SHP77 (cell line): ENCODE measurements around the gene PYURF.

Source experiments
- DNase-seq, 2 experiments: peaks; one replicate each; lab custom pipeline; 2025; lab: John Stamatoyannopoulos, UW

The PYURF gene, protein sequence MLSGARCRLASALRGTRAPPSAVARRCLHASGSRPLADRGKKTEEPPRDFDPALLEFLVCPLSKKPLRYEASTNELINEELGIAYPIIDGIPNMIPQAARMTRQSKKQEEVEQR

GRCh38 chr4:88523325-88524129 is at the start of gene PYURF:
PYURF (minus strand) TSS chr4:88523776; CDS start chr4:88523700, 76 bp downstream.
- peak; percentile 74 to 90 for DNase-seq

- DNase-seq, result no peak
These were observed 46.4 kb upstream of the PYURF start for GRCh38 chr4:88570001-88570400.

DNA sequence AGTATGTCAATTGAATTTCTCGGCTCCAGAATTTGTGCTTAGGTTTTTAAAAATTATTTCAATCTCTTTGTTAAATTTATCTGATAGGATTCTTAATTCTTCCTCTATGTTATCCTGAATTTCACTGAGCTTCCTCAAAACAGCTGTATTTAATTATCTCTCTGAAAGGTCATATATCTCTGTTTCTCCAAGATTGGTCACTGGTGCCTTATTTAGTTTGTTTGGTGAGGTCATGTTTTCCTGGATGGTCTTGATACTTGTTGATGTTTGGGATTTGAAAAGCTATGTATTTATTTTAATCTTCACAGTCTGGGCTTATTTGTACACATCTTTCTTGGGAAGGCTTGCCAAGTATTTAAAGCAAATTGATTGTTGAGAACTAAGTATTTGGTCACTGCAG is 44.0 kb upstream of the PYURF start:
- DNase-seq, result no peak

DNA sequence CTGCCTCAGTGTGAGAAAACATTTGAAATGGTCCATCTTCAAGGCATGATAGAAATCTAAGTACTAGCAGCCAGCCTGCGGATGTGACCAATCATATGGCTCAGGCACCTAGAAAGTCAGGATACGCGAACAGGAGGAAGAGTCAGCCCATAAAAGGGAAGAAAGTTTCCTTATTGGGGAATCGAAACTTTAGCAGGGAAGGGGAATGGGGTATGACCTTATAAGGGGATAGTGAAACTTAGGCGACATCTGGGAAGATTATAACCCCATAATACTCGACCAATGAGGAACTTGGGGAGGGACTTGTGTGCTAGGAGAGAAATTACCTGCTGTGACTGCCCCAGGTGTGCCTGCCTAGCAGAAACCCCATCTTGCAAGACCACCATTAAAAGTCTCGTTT is 26.2 kb upstream of the PYURF start:
- no peak for DNase-seq

DNA sequence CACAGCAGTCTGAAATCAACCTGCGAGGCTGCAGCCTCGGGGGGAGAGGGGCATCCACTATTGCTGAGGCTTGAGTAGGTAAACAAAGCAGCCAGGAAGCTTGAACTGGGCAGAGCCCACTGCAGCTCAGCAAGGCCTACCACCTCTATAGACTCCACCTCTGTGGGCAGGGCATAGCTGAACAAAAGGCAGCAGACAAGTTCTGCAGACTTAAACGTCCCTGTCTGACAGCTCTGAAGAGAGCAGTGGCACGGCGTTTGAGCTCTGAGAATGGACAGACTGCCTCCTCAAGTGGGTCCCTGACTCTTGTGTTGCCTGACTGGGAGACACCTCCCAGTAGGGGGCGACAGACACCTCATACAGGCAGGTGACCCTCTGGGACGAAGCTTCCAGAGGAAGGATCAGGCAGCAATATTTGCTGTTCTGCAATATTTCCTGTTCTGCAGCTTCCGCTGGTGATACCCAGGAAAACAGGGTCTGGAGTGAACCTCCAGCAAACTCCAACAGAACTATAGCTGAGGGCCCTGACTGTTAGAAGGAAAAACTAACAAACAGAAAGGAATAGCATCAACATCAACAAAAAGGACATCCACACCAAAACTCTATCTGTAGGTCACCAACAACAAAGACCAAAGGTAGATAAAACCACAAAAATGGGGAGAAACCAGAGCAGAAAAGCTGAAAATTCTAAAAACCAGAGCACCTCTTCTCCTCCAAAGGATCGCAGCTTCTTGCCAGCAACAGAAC is 15.9 kb upstream of the PYURF start:
- DNase-seq, result peak in 1 of 2 experiments; percentile 8

DNA sequence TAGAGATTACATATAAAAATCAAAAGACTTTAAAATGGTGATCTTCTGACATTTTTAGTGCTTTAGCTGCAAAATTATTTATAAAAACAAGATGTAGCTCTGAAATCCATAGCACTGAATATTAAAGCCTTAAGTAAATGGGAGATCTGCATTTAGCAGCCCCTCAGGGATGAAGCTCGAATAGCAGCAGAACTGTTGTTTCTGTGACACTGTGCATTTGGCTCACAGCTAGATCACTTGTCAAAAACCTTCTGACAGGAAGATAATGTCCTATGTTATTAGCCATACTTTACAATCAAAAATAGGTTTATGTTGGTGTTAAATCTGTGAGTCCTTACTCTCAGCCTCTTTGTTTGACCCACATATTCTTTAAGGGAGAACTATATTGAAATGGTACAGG is 14.1 kb upstream of the PYURF start:
- DNase-seq, result no peak

DNA sequence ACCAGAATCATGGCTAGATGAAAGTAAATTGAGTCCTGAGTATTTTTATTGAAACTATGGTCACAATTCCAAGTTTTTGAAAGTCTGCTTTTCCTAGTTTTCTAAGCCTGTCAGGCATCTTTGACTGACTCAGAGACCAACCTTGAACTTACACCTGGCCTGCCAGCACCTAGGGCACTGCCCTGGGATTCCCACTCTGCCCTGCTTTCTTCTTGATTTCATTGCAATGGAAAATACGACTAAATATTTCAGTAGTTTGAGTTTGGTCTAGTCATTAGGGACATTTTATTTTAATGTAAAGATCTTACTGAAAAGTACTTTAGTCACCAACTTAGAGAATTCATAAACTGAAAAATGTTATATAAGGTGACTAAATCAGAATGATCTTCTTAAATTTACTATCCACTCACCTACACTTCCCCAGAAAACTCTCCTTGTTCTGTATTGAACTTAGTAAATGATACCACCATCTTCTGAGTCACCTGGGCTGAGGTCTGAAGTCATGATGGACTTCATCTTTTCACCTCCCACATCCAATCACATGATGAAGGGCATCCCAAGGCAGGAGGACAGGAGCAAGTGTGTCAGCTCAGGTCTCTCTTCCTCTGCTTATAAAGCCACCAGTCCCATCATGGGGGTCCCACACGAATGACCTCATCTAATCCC is 11.6 kb upstream of the PYURF start:
- DNase-seq, result no peak

- no peak for DNase-seq
These were observed 10.6 kb upstream of the PYURF start for GRCh38 chr4:88533937-88534750.

DNA sequence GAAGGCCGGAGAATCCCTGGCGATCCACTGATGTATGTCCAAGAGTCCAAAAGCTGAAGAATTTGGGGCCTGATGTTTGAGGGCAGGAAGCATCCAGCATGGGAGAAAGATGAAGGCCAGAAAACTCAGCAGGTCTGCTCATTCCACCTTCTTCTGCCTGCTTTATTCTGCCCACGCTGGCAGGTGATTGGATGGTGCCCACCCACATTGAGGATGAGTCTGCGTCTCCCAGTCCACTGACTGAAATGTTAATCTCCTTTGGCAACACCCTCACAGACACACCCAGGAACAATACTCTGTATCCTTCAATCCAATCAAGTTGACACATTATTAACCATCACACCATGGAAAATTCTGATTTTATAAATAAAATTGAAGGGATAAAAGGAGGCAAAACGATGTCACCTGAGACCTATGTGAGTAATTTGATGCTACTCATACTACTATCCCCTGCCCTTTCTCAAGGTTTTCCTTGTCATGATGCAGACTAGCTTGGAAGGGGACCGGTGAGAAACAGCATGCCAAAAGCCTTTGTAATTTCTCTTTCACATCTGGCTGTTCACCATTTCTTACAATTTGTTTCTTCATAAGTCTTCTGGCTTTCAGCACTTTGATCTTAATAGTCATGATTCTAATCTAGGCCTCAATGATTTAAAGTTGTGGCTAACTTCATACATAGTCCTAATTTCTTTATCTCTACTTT is 9.7 kb upstream of the PYURF start:
- no peak for DNase-seq

GRCh38 chr4:88531549-88531948 is 8.0 kb upstream of the PYURF start:
- no peak for DNase-seq

- no peak for DNase-seq
These were observed 5.3 kb upstream of the PYURF start for GRCh38 chr4:88528861-88529260.

- no peak for DNase-seq
These were observed 4.2 kb upstream of the PYURF start for GRCh38 chr4:88527787-88528186.

- DNase-seq, result no peak
These were observed 2.7 kb upstream of the PYURF start for GRCh38 chr4:88526221-88526815.

DNA sequence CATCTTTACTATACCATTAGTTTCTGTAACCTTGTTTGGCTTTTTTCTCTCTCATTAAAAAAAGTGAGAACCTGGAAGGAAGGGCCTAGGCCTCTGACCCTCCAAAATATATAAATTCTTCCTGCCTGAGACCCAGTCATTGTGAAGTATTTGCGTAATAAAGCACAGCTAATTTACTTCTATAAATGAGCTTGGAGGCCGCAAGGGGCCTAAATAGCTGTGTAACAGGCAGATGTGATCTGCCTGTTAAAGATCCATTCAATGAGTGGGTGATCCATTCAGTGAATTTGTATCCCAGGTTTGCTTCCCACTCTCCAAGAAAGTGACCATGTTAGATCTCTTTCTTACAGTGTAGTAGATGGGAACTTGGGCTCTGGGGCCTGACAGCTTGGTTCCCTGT is 595 bp upstream of the PYURF start:
- DNase-seq, result no peak

GRCh38 chr4:88522702-88523324 is 763 bp downstream of the PYURF start:
- no peak for DNase-seq

GRCh38 chr4:88518911-88519310 is 4.7 kb downstream of the PYURF start:
- no peak for DNase-seq

- DNase-seq, result no peak
These were observed 5.8 kb downstream of the PYURF start for GRCh38 chr4:88517825-88518224.

- no peak for DNase-seq
These were observed 6.8 kb downstream of the PYURF start for GRCh38 chr4:88516746-88517145.

- DNase-seq, result no peak
These were observed 8.7 kb downstream of the PYURF start for GRCh38 chr4:88514557-88515511.
